Limb (tissue), 2 donors: ENCODE results near the gene CLTCL1.

ENCODE experiments used
- DNase-seq, 2 donors: peaks; one replicate each; pipeline ENCODE4 v3.0.0-alpha.2; 2016; ENCODE audit errors: extremely low spot score in 2 of 2

The CLTCL1 gene

DNA sequence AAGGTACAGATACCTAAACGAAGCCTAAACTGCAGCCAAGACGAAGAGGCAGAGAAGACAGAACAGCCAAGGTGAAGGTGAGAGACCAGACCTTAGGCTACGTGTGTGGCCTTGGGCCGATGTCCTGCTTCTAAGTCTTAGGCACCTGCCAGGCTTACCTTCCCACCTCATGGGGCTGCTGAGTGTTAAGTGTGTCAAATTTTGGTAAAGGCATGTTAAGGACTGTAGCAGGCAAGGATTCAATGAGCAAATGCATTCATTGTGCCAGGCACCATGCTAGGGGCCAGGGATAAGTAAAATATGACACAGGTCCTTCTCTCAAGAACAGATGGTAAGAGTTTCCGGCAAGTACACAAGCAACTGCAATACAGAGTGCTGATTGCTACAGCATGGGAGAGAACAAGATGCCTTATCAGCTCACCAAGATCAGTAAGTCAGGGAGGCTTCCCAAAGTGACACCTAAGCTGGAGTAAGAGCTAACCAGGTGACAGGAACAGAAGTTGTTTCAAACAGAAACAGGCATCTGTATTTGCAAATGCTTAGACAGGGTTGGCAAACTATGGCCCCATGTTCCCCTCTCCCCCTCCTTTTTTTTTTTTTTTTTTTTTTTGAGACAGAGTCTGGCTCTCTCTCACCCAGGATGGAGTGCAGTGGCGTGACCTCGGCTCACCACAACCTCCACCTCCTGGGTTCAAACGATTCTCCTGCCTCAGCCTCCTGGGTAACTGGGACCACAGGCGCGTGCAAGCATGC, 46.7 kb downstream of the CLTCL1 start:
- no peak for DNase-seq

DNA sequence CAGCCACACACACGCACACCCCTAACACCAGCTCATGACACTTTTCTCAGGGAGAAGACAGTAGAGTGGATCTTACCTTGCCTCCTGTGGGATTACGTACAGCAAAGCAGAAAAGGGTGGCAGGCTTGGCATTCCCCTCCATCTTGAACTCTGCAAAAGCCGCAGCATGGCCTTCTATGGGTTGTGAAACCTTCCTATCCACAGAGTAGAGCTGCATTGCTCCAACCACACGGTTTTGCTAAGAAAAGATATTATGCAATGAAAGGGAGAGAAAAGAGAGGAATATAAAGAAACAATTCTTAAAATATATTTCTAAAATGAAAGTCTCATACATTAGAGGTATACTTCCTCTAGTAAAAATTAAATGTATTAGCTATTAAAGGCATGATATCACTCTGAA, 48.8 kb downstream of the CLTCL1 start:
- DNase-seq = no peak

DNA sequence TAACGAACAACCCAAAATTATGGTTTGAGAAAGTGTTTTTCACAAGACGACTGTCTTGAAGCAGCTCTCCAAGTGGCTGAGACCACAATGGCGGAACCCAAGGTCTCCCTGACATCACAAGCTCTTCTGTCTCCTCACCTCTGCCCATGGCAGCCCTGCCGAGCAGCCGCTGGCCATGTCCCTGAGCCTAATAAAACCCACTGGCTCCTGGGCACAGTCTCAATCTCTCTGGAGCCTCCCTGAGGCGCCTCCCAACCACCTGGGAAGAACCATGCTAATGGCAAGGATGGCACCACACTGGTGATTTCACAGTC, 50.0 kb downstream of the CLTCL1 start:
- DNase-seq = no peak

DNA sequence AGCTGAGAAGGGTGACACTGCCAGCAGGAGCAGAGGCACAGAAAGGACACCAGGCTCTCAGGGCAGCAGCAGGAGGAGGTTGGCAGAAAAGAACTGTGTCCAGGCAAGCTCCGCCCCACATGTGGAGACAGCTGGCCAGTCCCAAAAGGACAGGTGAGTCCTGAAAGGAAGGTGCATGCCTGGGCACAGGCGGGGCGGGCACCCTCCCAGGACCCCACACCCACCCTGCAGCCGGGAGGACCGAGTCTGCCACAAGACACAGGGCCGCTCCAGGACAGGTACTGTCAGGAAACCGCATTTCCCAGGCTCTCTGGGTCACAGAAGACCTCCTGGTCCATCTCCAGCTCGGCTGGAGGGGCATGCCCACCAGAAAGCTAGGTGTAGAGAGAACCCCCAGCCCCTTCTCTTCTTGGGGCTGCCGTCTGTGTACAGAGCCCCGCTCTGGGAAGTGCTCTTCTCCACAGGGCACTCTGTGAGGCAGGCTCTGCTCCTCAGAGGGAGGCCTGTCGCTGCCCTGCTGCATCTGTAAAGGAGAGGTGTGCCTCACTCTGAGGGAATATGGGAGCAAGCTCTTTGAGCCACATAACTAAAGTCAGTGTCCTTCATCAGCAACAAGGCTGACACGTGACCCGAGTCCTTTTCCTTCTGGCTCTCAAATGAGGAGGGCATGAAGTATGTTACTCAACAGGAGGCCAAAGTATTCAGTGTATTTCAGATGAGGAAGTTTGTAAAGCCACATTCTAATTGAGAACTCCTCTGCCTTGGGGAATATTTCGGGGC, 50.5 kb downstream of the CLTCL1 start:
- DNase-seq = no peak

DNA sequence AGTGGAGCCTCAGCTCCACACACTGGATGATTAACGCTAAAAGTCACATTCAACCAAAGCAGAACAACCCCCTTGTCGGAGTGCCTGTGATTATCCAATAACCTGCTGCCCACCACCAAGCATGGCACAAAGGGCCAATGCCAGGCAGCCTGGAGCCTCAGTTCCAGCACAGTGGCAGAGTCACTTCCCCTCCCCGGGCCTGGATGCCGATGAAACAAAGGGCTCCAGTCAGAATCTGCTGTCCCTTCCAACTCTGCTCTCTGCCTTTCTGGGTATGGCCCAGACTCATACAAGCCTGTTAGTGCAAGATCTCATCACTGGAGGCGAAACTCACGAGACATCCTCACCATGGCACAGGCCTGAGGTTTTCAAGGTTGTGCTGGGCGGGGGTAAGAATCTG, 52.1 kb downstream of the CLTCL1 start:
- DNase-seq = no peak

DNA sequence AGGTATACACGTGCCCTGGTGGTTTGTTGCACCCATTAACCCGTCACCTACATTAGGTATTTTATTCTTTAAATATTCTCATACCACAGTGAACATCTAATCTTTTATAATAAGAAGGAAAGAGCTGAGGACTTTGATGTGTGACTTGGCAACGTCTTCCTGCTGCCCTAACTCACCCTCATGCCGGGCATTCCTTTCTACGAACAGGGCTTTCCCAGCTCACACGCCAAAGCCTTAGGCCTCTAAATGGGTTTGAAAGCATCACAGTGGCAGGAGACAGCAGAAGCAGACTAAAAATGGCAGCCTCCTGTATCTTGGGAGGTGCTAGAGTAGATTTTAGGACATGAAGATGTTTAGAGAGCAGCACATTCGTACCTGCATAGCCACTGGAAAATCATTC, 52.6 kb downstream of the CLTCL1 start:
- no peak for DNase-seq

DNA sequence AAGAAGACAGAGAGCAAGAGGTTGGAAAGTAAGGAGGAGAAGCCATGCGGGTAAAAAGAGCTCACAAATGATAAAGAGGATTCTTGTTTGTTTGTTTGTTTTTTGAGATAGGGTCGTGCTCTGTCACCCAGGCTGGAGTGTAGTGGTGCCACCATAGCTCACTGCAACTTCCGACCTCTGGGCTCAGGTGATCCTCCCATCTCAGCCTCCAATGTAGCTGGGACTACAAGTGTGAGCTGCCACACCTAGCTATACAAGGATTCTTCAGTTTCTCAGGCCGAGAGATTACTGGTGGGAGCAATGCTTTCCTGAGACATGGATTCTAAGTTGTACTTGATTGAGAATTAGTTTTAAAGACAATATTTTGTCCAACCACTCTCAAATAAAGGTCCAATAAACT, 55.6 kb downstream of the CLTCL1 start:
- DNase-seq = no peak

DNA sequence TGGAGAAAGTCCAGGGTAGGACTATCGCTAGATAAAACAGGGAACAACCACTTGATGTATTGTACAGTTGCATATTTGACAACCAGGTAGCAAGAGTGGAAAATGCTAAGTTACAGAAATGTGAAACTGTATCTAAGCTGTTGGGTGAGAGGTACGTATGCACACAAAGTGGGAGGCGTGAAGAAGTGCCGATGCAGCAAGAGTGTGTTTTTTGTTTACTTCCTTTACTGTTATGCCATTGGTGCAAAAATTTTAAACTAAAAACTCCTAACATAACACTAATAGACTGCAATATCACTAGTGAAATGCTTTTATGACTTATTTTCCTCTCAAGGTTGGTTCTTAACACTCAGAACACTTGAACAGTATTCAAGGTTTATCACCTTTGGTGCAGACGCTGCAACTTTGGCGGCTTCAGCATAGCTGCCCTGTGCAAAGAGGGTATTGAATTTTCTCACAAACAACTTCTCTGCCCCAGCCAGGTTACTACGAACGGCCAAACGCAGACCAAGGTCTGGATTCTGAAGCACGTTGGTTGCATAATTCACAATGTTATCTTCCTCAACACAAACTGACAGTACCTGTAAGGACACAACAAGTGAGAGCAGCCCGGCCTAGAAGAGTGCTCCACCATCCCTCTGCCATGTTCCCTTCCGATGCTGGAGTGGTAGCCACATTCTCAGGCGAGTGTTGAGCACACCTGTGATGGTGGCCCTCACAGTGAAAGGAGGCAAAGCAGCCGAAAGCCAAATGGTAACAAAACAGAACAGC, 57.2 kb downstream of the CLTCL1 start:
- no peak for DNase-seq

DNA sequence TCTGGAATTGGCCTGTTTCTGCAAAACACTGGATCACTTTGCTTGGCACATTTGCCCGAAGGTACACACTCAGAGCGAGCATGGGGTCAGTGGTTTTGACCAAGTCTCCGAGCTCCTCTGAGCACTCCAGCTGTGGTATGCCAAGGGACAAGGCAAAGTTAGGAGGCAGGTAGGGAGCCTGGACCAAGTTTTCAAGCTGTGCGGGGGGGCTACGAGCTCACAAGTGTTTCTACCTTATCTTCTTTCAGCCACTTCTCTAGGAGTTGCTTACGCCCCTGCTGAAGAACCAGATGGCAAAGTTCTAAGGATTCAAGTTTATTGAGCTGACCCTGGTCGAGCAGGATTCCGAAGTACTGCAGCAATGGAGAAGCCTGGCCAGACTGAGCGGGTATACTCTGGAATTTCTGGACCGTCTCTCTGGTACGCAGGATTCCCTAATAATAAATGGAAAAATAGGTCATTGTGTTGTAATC, 58.3 kb downstream of the CLTCL1 start:
- DNase-seq = no peak

DNA sequence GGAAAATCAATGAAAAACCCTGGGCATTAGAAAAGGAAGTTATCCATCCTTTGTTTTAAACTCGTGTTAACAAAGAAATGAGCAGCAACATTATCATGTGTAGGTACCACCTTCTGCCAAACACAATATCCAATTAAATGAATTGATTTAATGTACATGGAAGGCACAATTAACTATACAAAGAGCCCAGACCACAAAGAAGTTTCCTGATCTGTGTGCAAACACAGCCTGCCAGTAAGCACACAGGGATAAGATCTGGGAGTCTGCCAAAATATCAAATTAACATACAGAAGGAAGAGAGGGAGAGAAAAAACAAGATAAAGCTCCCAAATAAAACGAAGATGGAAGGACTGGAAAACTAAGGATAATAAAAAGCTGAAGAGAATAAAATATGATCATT, 58.9 kb downstream of the CLTCL1 start:
- no peak for DNase-seq

DNA sequence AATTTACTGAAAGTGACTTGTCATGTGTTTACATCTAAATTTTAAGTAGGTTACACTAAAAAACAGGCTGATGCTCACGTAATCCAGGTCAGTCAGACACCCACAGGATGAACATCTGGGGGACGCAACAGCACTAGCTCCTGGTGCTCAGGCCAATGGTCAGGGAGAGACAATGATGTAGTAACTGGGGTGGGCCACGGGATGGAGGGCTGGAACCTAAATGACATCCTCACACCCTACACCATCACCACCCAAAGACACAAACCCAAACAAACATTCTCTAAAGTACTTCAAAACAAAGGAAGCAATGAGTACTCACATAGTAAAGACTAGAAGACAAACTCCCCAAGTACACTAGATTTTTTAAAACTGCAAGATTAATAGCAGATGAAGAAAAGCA, 59.5 kb downstream of the CLTCL1 start:
- DNase-seq = no peak

DNA sequence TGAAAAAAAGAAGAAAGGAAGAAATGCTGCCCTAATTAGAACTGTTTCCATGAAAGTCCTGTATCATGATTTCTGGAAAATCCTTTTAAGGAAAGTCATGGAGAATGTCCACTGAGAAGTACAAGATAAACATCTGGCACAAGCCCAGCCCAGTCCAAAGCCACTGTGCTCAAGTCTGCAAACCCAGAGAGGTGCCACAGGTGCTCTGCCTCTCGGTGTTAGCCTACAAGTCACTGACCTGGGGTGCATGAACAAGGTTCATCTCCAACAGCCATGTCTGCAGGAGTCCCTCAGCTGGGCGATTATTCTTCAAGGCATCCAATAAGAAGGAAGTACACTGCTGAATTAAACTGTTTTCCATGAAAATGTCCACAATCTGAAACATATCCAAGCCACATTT, 61.9 kb downstream of the CLTCL1 start:
- DNase-seq = no peak

DNA sequence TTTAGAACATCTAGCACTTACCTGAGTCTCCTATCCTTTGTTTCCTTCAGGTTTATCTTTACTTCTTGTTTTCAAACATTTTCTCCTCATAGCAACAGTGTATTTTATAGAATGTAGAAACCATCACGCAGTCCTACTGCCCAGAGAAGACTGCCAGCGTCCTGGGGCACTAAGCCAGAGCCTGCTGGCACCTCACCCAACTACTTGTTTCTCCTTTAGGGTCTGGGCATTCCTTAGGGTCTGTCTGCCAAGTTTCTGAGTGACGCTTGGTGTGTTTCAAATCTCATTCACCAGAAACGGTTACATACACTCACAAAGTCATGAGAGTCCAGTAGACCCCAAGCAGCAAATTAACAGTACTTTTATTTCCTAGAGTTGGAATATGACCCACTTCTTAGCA, 63.3 kb downstream of the CLTCL1 start:
- no peak for DNase-seq

DNA sequence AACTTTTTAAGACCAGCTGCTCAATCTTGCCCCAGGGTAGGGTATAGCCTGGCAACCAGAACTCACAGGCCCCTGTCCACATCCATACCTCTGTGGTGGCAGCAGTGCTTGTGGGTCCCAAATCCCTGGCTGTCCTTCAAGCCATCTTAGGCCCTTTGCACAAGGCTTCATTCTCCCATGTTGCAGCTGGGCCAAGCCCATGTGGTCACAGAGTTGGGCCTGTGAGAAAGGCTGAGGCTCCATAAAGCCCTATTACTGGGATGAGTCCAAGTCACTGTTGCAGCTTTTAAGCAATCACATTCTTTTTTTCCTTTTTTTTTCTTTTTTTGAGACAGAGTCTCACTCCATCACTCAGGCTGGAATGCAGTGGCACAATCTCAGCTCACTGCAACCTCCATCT, 65.1 kb downstream of the CLTCL1 start:
- DNase-seq = no peak

DNA sequence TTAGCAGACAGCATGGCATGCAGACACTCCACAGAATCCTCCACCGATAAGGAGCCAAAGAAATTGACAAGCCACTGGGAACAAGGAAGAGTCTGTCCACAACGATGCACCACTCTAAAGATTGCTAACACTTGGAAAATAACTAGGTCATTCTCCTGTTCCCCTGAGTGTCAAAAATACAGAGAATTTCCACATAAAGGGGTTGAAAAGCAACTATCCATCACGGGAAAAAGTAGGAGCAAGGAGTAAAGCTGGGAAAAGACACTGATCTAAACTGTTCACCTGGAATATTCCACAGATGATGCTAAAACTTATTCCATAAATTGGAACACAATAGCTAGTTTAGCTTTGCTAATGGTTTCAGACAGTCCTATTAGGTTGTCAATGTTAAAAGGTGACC, 66.0 kb downstream of the CLTCL1 start:
- DNase-seq = no peak

DNA sequence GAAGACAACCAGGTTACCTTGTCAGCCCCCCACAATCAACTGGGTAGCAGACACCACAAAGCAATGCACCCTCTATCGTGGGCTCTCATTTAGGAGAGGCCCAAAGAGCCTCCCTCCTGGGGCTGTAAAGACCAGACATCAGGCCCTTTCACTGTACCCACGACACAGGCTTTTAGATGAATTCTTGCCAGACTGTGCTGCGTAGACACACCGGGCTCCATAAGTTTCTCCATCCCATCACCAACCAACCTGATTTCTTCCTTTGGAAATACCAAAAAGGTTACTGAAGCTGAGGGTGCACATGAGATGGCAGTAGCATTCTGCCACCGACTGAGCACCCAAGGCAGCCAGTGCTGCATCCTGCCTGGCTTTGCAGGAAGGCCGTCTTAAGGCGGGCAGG, 66.5 kb downstream of the CLTCL1 start:
- no peak for DNase-seq

DNA sequence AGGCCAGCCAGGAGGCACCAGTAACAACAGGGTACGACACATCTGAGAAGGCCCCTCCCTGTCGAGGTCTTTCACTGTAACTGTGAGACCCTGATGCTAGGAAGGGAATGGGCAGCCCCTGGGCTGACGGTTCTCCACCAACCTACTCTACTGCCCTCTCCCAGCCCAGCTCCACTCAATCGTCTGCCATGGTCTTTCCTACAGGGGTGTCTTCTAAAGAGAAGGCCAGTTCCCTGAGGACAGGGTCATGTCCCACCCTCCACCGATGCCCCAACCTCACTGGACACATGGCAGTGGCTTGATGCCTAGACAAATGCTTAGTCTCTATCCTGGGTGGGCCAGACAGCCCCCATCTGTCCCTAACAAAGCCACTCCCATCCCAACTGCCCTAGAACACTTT, 67.0 kb downstream of the CLTCL1 start:
- DNase-seq = no peak

DNA sequence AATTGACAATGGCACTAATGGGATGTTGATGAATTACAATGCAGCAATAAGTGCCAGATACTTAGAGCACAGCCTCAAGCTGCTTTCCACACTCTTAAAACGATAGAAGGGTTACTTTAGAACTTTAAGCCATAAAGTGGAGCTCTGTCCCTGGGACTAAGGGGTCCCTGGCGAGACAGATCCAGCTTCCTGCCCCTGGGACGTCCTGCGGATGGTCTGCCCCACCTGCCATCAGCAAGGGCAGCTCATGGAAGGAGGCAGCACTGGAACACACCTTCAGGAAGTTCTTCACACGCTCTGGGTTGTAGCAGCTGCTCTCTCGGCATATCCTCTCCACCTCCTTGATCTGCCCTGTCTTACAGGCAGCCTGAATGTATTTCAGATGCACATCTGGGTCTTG, 67.9 kb downstream of the CLTCL1 start:
- DNase-seq = no peak

DNA sequence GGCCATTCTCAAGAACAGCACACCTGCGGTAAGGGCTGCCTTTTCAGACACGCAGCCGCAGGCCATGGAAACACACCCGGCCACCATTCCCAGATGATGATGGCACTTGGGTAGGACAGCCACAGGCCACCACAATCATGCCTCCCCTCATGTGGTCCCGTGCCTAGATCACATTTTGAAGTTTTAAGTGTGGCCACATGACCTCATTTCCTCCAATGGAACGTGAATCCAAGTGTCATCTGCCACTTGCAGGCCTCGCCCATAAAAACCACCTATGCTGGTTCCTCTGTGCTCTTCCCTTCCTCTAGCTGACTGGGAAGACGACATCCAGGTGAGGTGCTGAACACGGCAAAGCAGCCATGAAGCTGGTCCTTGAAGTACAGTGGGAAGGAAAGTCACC, 68.4 kb downstream of the CLTCL1 start:
- DNase-seq = no peak

DNA sequence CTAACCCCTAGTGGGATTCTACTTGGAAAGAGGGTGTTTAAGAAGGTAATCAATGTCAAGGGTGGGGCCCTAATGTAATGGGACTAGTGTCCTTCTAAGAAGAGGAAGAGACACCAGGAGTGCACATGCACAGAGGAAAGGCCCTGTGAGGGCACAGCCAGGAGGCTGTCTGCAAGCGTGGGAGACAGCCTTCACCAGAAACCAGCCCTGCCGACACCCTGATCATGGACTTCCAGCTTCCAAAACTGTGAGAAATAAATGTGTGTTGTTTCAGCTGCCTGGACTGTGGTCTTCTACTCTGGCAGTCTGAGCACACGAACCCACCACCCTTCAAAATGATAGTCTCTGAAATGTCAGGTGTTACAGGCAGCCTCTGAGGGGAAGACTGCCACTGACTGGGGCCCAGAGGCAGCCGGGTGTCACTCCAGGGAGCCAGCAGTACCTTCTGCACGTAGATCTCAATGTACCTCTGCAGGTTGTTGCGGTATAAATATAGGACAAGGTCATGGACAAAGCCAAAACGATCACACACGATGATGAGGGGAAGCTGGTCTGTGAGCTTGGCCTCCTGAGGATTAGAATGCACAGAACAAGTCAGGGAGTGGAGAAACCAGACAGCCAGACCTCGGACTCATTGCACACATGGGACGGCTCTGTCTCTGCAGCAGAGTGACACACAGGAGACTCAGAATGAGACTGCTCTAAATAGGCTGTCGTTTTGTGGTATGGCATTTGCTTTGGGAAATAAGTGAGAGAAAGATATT, 69.1 kb downstream of the CLTCL1 start:
- DNase-seq = no peak

DNA sequence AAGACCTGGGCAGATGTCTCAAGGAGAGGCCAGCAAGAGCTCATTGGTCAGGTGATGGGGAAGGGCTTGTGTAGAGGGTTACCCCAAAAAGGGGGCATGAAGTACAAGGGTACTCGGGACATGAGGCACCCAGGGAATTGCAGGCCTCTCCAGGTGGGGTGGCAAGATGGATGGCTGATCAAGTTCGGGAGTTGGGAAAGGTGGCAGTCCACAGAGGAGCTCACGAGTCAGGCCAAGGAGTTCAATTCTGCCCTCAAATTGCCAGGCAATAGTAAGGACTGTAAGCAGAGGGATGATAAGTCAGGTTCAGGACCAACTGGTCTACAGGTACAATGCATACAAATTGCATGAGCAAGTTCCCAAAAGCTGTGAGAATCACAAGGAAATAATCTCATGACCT, 70.7 kb downstream of the CLTCL1 start:
- no peak for DNase-seq
